ENCODE measurements around the gene IGF1. TPM values are rescaled to one million over a fixed set of nuclear protein-coding genes. Genes with fewer than 3 reads are reported as not detected.

IGF1 gene
- total and polyA plus RNA-seq, 9 of the 15 experiments (the other 6 are each of a cell fraction or from before 2014, with no cell fraction given): 3.7 to 13.9 (median 4.5) TPM

DNA sequence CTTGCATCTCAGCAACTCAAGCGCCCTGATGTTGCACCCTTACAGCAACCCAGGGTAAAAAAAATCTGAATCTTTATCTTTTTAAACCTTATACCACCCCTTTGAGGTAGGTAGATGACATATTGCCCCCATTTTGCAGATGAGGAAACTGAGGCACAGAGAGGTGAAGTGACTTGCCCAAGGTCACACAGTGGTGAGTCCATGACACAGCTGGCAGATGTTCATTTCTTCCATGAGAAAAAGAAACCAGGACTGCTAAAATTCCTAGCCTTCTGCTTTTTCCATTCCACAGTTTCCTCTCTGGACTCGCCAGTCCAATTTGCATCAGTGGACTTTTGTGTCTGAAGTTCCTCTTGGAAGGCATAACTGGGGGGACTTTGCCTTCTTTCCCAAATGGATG is 79.3 kb downstream of the IGF1 start (continued):
- 0 out of 2 replicates have a peak, but pooled peaks have one; percentile 24 for TF ChIP-seq ADNP (tag; IDR thresholded peaks at IDR 0.05)
- TF ChIP-seq KAT2B (IDR thresholded peaks at IDR 0.05; ENCODE audit: low read depth, low read length): no peak
- no peak for TF ChIP-seq GATA2 (CRISPR knock-in tag; IDR thresholded peaks at IDR 0.05)

DNA sequence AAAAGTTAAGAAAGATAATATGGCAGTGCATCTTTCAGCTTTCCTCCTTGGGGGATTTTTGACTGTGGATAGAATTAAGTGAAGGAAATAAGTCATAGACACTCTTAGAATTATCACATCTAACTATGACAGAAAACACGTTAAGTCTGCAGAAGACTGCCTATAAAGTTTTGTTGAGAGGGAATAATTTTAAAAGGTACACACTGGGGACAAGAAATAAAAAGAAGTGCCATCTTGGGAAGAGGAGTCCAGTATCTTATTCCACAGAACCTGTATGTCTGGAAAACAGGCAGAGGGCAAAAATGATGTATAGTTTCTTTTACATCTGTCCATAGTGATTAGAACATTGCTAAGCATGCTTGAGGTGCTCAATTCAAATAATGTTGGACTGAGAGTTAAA is 80.7 kb downstream of the IGF1 start:
- CTCF ChIA-PET (ENCODE audit: low intra/inter-chr PET ratio): no interaction called here
- H3K27ac ChIP-seq (ENCODE audit: extremely low read depth, low read depth, low read length): no peak overlapping the region
- POLR2A ChIA-PET: interaction anchor here (0.5 to 0.7 kb wide), 2 partner anchors 16 to 19 kb away, joined by 3 read pairs; no protein-coding TSS in a partner anchor
- no peaks in the 10 kb centered on the region for H3K36me3 ChIP-seq (ENCODE audit: control insufficient read depth, insufficient read depth, low read length)
- no peaks in the 10 kb centered on the region for H3K9me3 ChIP-seq (replicated peaks; ENCODE audit: control insufficient read depth, insufficient read depth, low read depth, low read length)
- DNase-seq (ENCODE audit: extremely low read depth in 1 of 4, low spot score in 3 of 4) (no peak), FAIRE-seq (peak; percentile 11), ATAC-seq (no peak)
- in situ Hi-C loops (cut with MboI): no loop called here
- no peaks in the 10 kb centered on the region for H3K4me1 ChIP-seq (replicated peaks in 1 of 2; ENCODE audit: control insufficient read depth in 2 of 2, insufficient read depth in 2 of 2, low read length in 2 of 2)
- intact Hi-C loops (cut with micrococcal nuclease): loop anchor here (10.0 kb wide), 1 partner anchor 225 kb away; no protein-coding TSS in a partner anchor
- no peaks in the 10 kb centered on the region for H3K79me2 ChIP-seq (ENCODE audit: control insufficient read depth, insufficient read depth, low read length)
- H3K27me3 ChIP-seq (ENCODE audit: control insufficient read depth in 2 of 2, insufficient read depth in 2 of 2, low read length in 2 of 2): no peaks in the 10 kb centered on the region
- BruUV-seq (replicated peaks): no TSS peak
- H3K9ac ChIP-seq (ENCODE audit: insufficient read depth in 1 of 2, low read depth in 2 of 2, low read length in 2 of 2): no peak overlapping the region
- no peak overlapping the region for H3K4me2 ChIP-seq (ENCODE audit: insufficient read depth, low read length)
- TF ChIP-seq, protein P1, sequence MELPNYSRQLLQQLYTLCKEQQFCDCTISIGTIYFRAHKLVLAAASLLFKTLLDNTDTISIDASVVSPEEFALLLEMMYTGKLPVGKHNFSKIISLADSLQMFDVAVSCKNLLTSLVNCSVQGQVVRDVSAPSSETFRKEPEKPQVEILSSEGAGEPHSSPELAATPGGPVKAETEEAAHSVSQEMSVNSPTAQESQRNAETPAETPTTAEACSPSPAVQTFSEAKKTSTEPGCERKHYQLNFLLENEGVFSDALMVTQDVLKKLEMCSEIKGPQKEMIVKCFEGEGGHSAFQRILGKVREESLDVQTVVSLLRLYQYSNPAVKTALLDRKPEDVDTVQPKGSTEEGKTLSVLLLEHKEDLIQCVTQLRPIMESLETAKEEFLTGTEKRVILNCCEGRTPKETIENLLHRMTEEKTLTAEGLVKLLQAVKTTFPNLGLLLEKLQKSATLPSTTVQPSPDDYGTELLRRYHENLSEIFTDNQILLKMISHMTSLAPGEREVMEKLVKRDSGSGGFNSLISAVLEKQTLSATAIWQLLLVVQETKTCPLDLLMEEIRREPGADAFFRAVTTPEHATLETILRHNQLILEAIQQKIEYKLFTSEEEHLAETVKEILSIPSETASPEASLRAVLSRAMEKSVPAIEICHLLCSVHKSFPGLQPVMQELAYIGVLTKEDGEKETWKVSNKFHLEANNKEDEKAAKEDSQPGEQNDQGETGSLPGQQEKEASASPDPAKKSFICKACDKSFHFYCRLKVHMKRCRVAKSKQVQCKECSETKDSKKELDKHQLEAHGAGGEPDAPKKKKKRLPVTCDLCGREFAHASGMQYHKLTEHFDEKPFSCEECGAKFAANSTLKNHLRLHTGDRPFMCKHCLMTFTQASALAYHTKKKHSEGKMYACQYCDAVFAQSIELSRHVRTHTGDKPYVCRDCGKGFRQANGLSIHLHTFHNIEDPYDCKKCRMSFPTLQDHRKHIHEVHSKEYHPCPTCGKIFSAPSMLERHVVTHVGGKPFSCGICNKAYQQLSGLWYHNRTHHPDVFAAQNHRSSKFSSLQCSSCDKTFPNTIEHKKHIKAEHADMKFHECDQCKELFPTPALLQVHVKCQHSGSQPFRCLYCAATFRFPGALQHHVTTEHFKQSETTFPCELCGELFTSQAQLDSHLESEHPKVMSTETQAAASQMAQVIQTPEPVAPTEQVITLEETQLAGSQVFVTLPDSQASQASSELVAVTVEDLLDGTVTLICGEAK (IDR thresholded peaks at IDR 0.05): peak; percentile 86
- TF ChIP-seq, protein P1 (CRISPR knock-in tag; IDR thresholded peaks at IDR 0.05): peak; percentile 54; the same call in 1 of the 2 replicates
- no peak for TF ChIP-seq BRD4 (IDR thresholded peaks at IDR 0.05)
- TF ChIP-seq ZNF77 (CRISPR knock-in tag; IDR thresholded peaks at IDR 0.05): no peak
- no peak for TF ChIP-seq KLF1 (tag; IDR thresholded peaks at IDR 0.05)
- TF ChIP-seq RBM25 (IDR thresholded peaks at IDR 0.05; ENCODE audit: low read depth, low read length, severe bottlenecking): no peak
- TF ChIP-seq, protein P2, sequence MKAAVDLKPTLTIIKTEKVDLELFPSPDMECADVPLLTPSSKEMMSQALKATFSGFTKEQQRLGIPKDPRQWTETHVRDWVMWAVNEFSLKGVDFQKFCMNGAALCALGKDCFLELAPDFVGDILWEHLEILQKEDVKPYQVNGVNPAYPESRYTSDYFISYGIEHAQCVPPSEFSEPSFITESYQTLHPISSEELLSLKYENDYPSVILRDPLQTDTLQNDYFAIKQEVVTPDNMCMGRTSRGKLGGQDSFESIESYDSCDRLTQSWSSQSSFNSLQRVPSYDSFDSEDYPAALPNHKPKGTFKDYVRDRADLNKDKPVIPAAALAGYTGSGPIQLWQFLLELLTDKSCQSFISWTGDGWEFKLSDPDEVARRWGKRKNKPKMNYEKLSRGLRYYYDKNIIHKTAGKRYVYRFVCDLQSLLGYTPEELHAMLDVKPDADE (conservative IDR thresholded peaks at IDR 0.05; ENCODE audit: control insufficient read depth, low read depth, low read length): no peak
- no peak for TF ChIP-seq RUNX1 (IDR thresholded peaks at IDR 0.05; ENCODE audit: low read depth)
- TF ChIP-seq SIRT6 (IDR thresholded peaks at IDR 0.05; ENCODE audit: low read depth, low read length): no peak
- H3K4me3 ChIP-seq: no peak overlapping the region
- H4K20me1 ChIP-seq (replicated peaks; ENCODE audit: control insufficient read depth, insufficient read depth, low read length): no peaks in the 10 kb centered on the region
- no peaks in the 10 kb centered on the region for H3K9me1 ChIP-seq (ENCODE audit: control insufficient read depth, insufficient read depth, low read length)
- 0% methylated on average over 1 of the region's 1 CpG for WGBS (ENCODE audit: insufficient coverage, low coverage, missing lambda C conversion rate)
- H2AFZ ChIP-seq (ENCODE audit: low read depth, low read length): no peak overlapping the region

All from K562 (cell line).